ENCODE data around the gene PPARG.

- no peak for TF ChIP-seq MYC (CRISPR knock-in tag; IDR thresholded peaks at IDR 0.05; ENCODE audit: borderline replicate concordance)
- TF ChIP-seq POLR2A (IDR thresholded peaks at IDR 0.05; ENCODE audit: insufficient read depth in 1 of 2, low read depth in 2 of 2, low read length in 2 of 2): no peak
- TF ChIP-seq, protein P1, sequence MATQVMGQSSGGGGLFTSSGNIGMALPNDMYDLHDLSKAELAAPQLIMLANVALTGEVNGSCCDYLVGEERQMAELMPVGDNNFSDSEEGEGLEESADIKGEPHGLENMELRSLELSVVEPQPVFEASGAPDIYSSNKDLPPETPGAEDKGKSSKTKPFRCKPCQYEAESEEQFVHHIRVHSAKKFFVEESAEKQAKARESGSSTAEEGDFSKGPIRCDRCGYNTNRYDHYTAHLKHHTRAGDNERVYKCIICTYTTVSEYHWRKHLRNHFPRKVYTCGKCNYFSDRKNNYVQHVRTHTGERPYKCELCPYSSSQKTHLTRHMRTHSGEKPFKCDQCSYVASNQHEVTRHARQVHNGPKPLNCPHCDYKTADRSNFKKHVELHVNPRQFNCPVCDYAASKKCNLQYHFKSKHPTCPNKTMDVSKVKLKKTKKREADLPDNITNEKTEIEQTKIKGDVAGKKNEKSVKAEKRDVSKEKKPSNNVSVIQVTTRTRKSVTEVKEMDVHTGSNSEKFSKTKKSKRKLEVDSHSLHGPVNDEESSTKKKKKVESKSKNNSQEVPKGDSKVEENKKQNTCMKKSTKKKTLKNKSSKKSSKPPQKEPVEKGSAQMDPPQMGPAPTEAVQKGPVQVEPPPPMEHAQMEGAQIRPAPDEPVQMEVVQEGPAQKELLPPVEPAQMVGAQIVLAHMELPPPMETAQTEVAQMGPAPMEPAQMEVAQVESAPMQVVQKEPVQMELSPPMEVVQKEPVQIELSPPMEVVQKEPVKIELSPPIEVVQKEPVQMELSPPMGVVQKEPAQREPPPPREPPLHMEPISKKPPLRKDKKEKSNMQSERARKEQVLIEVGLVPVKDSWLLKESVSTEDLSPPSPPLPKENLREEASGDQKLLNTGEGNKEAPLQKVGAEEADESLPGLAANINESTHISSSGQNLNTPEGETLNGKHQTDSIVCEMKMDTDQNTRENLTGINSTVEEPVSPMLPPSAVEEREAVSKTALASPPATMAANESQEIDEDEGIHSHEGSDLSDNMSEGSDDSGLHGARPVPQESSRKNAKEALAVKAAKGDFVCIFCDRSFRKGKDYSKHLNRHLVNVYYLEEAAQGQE (IDR thresholded peaks at IDR 0.05; ENCODE audit: borderline replicate concordance in 1 of 2, low read depth in 1 of 2, low read length in 2 of 2): no peak
- TF ChIP-seq POLR2AphosphoS5 (IDR thresholded peaks at IDR 0.05; ENCODE audit: low read depth, low read length): no peak
- TF ChIP-seq, protein P2, sequence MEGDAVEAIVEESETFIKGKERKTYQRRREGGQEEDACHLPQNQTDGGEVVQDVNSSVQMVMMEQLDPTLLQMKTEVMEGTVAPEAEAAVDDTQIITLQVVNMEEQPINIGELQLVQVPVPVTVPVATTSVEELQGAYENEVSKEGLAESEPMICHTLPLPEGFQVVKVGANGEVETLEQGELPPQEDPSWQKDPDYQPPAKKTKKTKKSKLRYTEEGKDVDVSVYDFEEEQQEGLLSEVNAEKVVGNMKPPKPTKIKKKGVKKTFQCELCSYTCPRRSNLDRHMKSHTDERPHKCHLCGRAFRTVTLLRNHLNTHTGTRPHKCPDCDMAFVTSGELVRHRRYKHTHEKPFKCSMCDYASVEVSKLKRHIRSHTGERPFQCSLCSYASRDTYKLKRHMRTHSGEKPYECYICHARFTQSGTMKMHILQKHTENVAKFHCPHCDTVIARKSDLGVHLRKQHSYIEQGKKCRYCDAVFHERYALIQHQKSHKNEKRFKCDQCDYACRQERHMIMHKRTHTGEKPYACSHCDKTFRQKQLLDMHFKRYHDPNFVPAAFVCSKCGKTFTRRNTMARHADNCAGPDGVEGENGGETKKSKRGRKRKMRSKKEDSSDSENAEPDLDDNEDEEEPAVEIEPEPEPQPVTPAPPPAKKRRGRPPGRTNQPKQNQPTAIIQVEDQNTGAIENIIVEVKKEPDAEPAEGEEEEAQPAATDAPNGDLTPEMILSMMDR (CRISPR knock-in tag; IDR thresholded peaks at IDR 0.05): no peak
- no peak for TF ChIP-seq HMGA1 (CRISPR knock-in tag; conservative IDR thresholded peaks at IDR 0.05)
- no peak for TF ChIP-seq TARDBP (CRISPR knock-in tag; IDR thresholded peaks at IDR 0.05)
- TF ChIP-seq NFYB (CRISPR knock-in tag; IDR thresholded peaks at IDR 0.05): peak; percentile 50
- TF ChIP-seq, protein P3, sequence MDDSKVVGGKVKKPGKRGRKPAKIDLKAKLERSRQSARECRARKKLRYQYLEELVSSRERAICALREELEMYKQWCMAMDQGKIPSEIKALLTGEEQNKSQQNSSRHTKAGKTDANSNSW (CRISPR knock-in tag; IDR thresholded peaks at IDR 0.05; ENCODE audit: borderline replicate concordance): no peak
- no peak for TF ChIP-seq SETDB1 (CRISPR knock-in tag; IDR thresholded peaks at IDR 0.05; ENCODE audit: borderline replicate concordance)
- TF ChIP-seq, protein P4, sequence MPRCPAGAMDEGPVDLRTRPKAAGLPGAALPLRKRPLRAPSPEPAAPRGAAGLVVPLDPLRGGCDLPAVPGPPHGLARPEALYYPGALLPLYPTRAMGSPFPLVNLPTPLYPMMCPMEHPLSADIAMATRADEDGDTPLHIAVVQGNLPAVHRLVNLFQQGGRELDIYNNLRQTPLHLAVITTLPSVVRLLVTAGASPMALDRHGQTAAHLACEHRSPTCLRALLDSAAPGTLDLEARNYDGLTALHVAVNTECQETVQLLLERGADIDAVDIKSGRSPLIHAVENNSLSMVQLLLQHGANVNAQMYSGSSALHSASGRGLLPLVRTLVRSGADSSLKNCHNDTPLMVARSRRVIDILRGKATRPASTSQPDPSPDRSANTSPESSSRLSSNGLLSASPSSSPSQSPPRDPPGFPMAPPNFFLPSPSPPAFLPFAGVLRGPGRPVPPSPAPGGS (CRISPR knock-in tag; IDR thresholded peaks at IDR 0.05): no peak
- TF ChIP-seq, protein P5, sequence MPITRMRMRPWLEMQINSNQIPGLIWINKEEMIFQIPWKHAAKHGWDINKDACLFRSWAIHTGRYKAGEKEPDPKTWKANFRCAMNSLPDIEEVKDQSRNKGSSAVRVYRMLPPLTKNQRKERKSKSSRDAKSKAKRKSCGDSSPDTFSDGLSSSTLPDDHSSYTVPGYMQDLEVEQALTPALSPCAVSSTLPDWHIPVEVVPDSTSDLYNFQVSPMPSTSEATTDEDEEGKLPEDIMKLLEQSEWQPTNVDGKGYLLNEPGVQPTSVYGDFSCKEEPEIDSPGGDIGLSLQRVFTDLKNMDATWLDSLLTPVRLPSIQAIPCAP (CRISPR knock-in tag; IDR thresholded peaks at IDR 0.05; ENCODE audit: low read depth): no peak
Observed at GRCh38 chr3:12449889-12450682, 161.2 kb downstream of the PPARG start.

Data from HepG2 (cell line).